ENCODE results near the gene SDC1.

- TF ChIP-seq CTCF (conservative IDR thresholded peaks at IDR 0.05 in 1 of 2, IDR thresholded peaks at IDR 0.05 in 1 of 2; ENCODE audit: extremely low read depth in 1 of 2, insufficient read depth in 1 of 2, low read depth in 1 of 2, low read length in 2 of 2) (no peak), EZH2 (IDR thresholded peaks at IDR 0.05; ENCODE audit: borderline replicate concordance, low read length) (no peak)
These were observed 68.7 kb downstream of the SDC1 start for GRCh38 chr2:20156076-20156759.

Measured in mammary epithelial cell (primary cell).